ENCODE results near the gene SKP1. TPM values are rescaled to one million over a fixed set of nuclear protein-coding genes. Genes with fewer than 3 reads are reported as not detected.
A peak's percentile ranks its signal among the peaks of the same experiment; 100 is the strongest.

SKP1 gene
- total RNA-seq, 1 donor from 2014 or later = 506 TPM

GRCh38 chr5:134174841-134175839, 1.6 kb downstream of the SKP1 start:
- Histone ChIP-seq H3K4me1 (peaks cover 74% of the 10 kb centered on the region), H3K36me3 (peaks cover 33% of the 10 kb centered on the region), H3K27me3 (ENCODE audit: low read depth) (no peaks in the 10 kb centered on the region), H3K27ac (replicated peaks) (peak overlapping the region; percentile 100), H3K9me3 (replicated peaks) (no peaks in the 10 kb centered on the region), H3K4me3 (peak overlapping the region; percentile 96)
- TF ChIP-seq CTCF (IDR thresholded peaks at IDR 0.05; ENCODE audit: borderline replicate concordance) = no peak
- intact Hi-C loops (cut with micrococcal nuclease) = no loop called here
- DNase-seq = no peak

- Histone ChIP-seq H3K27me3 (ENCODE audit: low read depth) (no peaks in the 10 kb centered on the region), H3K9me3 (replicated peaks) (no peaks in the 10 kb centered on the region), H3K27ac (replicated peaks) (no peak overlapping the region), H3K36me3 (peaks cover 58% of the 10 kb centered on the region), H3K4me1 (peaks cover 77% of the 10 kb centered on the region), H3K4me3 (no peak overlapping the region)
- no peak for TF ChIP-seq CTCF (IDR thresholded peaks at IDR 0.05; ENCODE audit: borderline replicate concordance)
- intact Hi-C loops (cut with micrococcal nuclease) = no loop called here
- DNase-seq = no peak
Measured at GRCh38 chr5:134171972-134172371, 4.8 kb downstream of the SKP1 start.

GRCh38 chr5:134162592-134162991, 14.2 kb downstream of the SKP1 start:
- Histone ChIP-seq H3K4me1 (peaks cover 11% of the 10 kb centered on the region), H3K27me3 (ENCODE audit: low read depth) (no peaks in the 10 kb centered on the region), H3K9me3 (replicated peaks) (no peaks in the 10 kb centered on the region), H3K27ac (replicated peaks) (no peak overlapping the region), H3K36me3 (peaks cover 95% of the 10 kb centered on the region), H3K4me3 (no peak overlapping the region)
- TF ChIP-seq CTCF (IDR thresholded peaks at IDR 0.05; ENCODE audit: borderline replicate concordance) = no peak
- intact Hi-C loops (cut with micrococcal nuclease) = no loop called here
- DNase-seq = no peak

DNA sequence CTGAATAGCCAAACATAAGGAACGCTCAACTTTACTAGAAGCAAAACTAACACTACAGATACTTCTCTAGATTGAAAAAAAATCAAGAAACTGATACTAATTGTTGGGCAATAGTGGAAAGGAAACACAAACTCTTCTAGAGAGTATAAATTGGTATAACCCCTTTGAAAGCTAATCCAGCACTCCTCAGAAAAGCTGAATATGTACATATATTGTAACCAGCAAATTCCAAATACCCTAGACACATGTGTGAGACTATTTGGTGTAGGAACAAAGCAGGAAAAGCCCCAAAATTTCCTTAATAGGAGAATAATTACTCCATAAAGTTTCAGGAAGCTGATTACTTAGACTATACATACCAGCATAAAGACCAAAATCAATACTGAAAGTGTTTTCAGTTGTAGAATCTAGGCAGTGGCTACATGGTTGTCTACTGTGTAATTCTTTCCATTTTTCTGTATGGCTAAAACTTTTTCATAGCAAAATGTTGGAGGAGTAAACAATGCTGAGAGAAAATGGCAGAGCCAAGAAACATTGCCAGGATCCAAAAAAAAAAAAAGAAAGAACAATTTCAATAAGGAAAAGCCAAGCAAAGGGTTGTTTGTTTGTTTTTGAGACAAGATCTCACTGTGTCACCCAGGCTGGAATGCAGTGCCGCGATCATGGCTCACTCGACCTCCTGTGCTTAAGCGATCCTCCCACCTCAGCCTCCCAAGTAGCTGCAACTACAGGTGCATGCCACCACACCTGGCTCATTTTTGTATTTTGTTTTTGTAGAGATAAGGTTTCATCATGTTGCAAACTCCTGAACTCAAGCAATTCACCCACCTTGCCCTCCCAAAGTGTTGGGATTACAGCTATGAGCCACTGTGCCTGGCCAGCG, 15.0 kb downstream of the SKP1 start:
- no peak for DNase-seq
- H3K4me1 ChIP-seq = peaks cover 11% of the 10 kb centered on the region
- no peak overlapping the region for H3K27ac ChIP-seq (replicated peaks)
- H3K4me3 ChIP-seq = no peak overlapping the region
- intact Hi-C loops (cut with micrococcal nuclease) = no loop called here
- peaks cover 95% of the 10 kb centered on the region for H3K36me3 ChIP-seq
- TF ChIP-seq CTCF (IDR thresholded peaks at IDR 0.05; ENCODE audit: borderline replicate concordance) = no peak
- no peaks in the 10 kb centered on the region for H3K9me3 ChIP-seq (replicated peaks)
- no peaks in the 10 kb centered on the region for H3K27me3 ChIP-seq (ENCODE audit: low read depth)

DNA sequence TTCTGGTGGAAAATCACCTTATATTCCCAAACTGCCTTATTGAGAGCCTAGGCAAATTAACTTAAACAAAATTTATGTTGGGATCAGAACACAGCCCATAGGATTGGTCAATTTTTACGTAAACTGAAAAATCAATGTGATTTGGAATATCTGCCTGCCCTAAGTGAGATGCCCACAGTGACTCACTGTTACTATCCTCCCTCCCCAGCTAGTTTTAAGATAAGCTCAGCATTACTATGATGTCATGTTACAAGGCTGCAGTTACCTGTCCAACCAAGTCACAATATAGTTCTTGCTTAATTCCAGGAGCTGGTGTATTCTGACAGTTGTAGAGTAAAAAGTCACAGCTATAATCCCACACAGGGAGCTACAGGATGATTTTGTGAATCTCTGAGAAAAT, 23.1 kb downstream of the SKP1 start:
- no peak for TF ChIP-seq CTCF (IDR thresholded peaks at IDR 0.05; ENCODE audit: borderline replicate concordance)
- DNase-seq = no peak
- no peak overlapping the region for H3K4me3 ChIP-seq
- peaks cover 36% of the 10 kb centered on the region for H3K4me1 ChIP-seq
- no peaks in the 10 kb centered on the region for H3K9me3 ChIP-seq (replicated peaks)
- H3K27me3 ChIP-seq (ENCODE audit: low read depth) = no peaks in the 10 kb centered on the region
- peaks cover 84% of the 10 kb centered on the region for H3K36me3 ChIP-seq
- intact Hi-C loops (cut with micrococcal nuclease) = no loop called here
- no peak overlapping the region for H3K27ac ChIP-seq (replicated peaks)

Measured in left ventricle myocardium inferior (tissue), 1 donor.